Thymus (tissue), 11 donors: Measurements from ENCODE around the gene UPK3A. TPM values are rescaled to one million over a fixed set of nuclear protein-coding genes. Genes with fewer than 3 reads are reported as not detected.

Experiments
- DNase-seq, 9 donors: peaks; one replicate each; pipeline ENCODE4 v3.0.0-alpha.2; 2013; ENCODE audit warnings: low spot score in 9 of 9, low read depth in 6 of 9, missing footprints in 1 of 9
- H3K27ac ChIP-seq, 2 donors: one replicate each; pipeline ENCODE4 v1.5.1; 2013; ENCODE audit warnings: control low read depth in 1 of 2, low read depth in 1 of 2, low read length in 1 of 2, mild to moderate bottlenecking in 1 of 2, moderate library complexity in 1 of 2
- H3K27me3 ChIP-seq, 2 donors: one replicate each; pipeline ENCODE4 v1.5.1; 2013; ENCODE audit warnings: low read length in 1 of 2; ENCODE audit not compliant: control insufficient read depth in 2 of 2, insufficient read depth in 1 of 2
- H3K36me3 ChIP-seq, 2 donors: one replicate each; pipeline ENCODE4 v1.5.1; 2013; ENCODE audit warnings: low read length in 1 of 2, mild to moderate bottlenecking in 1 of 2, moderate library complexity in 1 of 2; ENCODE audit not compliant: control insufficient read depth in 2 of 2, insufficient read depth in 2 of 2
- H3K4me1 ChIP-seq, 2 donors: one replicate each; pipeline ENCODE4 v1.5.1; 2013; ENCODE audit warnings: low read length in 2 of 2; ENCODE audit not compliant: control insufficient read depth in 2 of 2, insufficient read depth in 2 of 2
- H3K4me3 ChIP-seq, 2 donors: one replicate each; pipeline ENCODE4 v1.5.1; 2013; ENCODE audit warnings: low read length in 2 of 2, control low read depth in 1 of 2, mild to moderate bottlenecking in 1 of 2
- H3K9me3 ChIP-seq, 2 donors: one replicate each; pipeline ENCODE4 v1.5.1; 2013; ENCODE audit warnings: low read length in 1 of 2, mild to moderate bottlenecking in 1 of 2; ENCODE audit not compliant: control insufficient read depth in 2 of 2, insufficient read depth in 1 of 2
- WGBS: extraction: QIAGEN DNeasy Blood & Tissue Kit; methylation state at CpG from one replicate; pipeline ENCODE4 v1.1.7; 2013; 5-methylcytosine and 5-hydroxymethylcytosine counted together
- polyA plus RNA-seq: library from polyadenylated mRNA; stranded (reverse); fragments of 200-250 nt; gene quantifications from one replicate; pipeline ENCODE4 v1.2.3, GENCODE V29; 2013
- total RNA-seq: library from RNA; stranded (reverse); fragments of 120-200 nt; gene quantifications from one replicate; pipeline ENCODE4 v1.2.4, GENCODE V29; 2013
- donor health status: healthy.

The UPK3A gene
- total and polyA plus RNA-seq, 2 donors = 0.47 to 1.0 TPM

- DNase-seq = peak in 4 of 9 donors; percentile 18 to 78 (median 36)
- Histone ChIP-seq H3K4me3 (peak overlapping the region in 1 of 2 donors; percentile 37), H3K27ac (peak overlapping the region; percentile 58 to 90), H3K27me3 (no peaks in the 10 kb centered on the region), H3K36me3 (peaks cover 31 to 38% of the 10 kb centered on the region in 2 donors), H3K9me3 (no peaks in the 10 kb centered on the region), H3K4me1 (peaks cover 12 to 25% of the 10 kb centered on the region in 2 donors)
- 17% methylated on average over 18 of the region's 18 CpGs for WGBS
These were observed 52.3 kb downstream of the UPK3A start for GRCh38 chr22:45336971-45337431.

- Histone ChIP-seq H3K27me3 (no peaks in the 10 kb centered on the region), H3K36me3 (peaks cover 32 to 33% of the 10 kb centered on the region in 2 donors), H3K27ac (no peak overlapping the region), H3K9me3 (no peaks in the 10 kb centered on the region), H3K4me1 (peaks cover 12 to 25% of the 10 kb centered on the region in 2 donors), H3K4me3 (no peak overlapping the region)
- 92% methylated on average over 9 of the region's 9 CpGs for WGBS
- no peak for DNase-seq
These were observed 52.8 kb downstream of the UPK3A start for GRCh38 chr22:45337536-45337935.

GRCh38 chr22:45338795-45339194 is 54.0 kb downstream of the UPK3A start:
- Histone ChIP-seq H3K27me3 (no peaks in the 10 kb centered on the region), H3K4me3 (no peak overlapping the region), H3K9me3 (no peaks in the 10 kb centered on the region), H3K4me1 (peaks cover 12 to 25% of the 10 kb centered on the region in 2 donors), H3K36me3 (peaks cover 30 to 33% of the 10 kb centered on the region in 2 donors), H3K27ac (no peak overlapping the region)
- WGBS = 97% methylated on average over 7 of the region's 7 CpGs
- DNase-seq = no peak

DNA sequence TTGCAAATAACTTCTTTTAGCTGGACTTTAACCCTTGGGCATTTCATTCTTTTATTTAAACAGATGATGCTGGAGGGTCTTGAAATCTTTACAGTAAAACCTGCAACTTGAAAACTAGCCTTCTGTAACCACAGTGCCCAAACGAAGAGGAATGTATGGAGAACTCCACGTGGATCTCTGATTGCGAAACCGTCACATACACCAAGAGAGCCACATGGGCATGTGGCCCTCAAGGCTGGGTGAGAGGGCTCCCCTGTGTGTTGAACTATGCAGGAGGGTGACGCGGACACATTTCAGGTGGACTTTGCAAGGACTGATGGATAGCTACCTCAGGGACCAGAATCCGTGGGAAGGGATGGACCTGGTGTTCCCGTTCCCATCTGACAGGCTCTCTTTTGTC is 55.6 kb downstream of the UPK3A start:
- Histone ChIP-seq H3K4me3 (no peak overlapping the region), H3K36me3 (peaks cover 23 to 26% of the 10 kb centered on the region in 2 donors), H3K27ac (no peak overlapping the region), H3K4me1 (peaks cover 12 to 25% of the 10 kb centered on the region in 2 donors), H3K27me3 (no peaks in the 10 kb centered on the region), H3K9me3 (no peaks in the 10 kb centered on the region)
- WGBS = 91% methylated on average over 8 of the region's 8 CpGs
- DNase-seq = no peak

DNA sequence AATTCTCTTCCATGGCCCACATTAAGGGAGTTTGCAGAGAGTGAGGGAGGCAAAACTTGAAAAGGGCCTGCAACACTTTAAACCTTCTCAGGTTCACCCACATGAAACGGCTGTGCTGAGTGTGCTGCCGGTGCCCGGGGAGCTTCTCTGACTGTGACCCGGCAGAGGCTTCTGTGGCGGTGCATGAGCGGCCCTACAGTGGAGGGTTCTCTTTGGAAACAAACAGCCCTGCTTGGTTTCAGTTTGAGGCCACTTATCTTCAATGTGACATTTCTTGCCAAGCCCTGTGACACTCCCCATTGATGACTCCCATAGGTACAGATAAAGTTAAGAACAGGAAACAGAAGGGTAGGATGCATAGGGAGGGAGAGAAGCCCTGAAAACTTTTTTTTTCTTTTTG is 56.7 kb downstream of the UPK3A start:
- WGBS = 36% methylated on average over 6 of the region's 6 CpGs
- no peaks in the 10 kb centered on the region for H3K27me3 ChIP-seq
- peaks cover 10 to 23% of the 10 kb centered on the region in 2 donors for H3K4me1 ChIP-seq
- peak in 5 of 9 donors; percentile 53 to 92 (median 60) for DNase-seq
- H3K4me3 ChIP-seq = no peak overlapping the region
- H3K9me3 ChIP-seq = no peaks in the 10 kb centered on the region
- peak overlapping the region; percentile 66 to 67 for H3K27ac ChIP-seq
- H3K36me3 ChIP-seq = peaks cover 13 to 20% of the 10 kb centered on the region in 2 donors

GRCh38 chr22:45343143-45343542 is 58.4 kb downstream of the UPK3A start:
- peaks cover 16 to 20% of the 10 kb centered on the region in 2 donors for H3K36me3 ChIP-seq
- H3K9me3 ChIP-seq = no peaks in the 10 kb centered on the region
- WGBS = 98% methylated on average over 8 of the region's 8 CpGs
- no peak for DNase-seq
- no peak overlapping the region for H3K4me3 ChIP-seq
- peaks cover 3 to 11% of the 10 kb centered on the region in 2 donors for H3K4me1 ChIP-seq
- H3K27ac ChIP-seq = no peak overlapping the region
- no peaks in the 10 kb centered on the region for H3K27me3 ChIP-seq

- H3K27me3 ChIP-seq = no peaks in the 10 kb centered on the region
- H3K9me3 ChIP-seq = no peaks in the 10 kb centered on the region
- WGBS = 82% methylated on average over 5 of the region's 5 CpGs
- H3K4me1 ChIP-seq = peaks cover 3 to 11% of the 10 kb centered on the region in 2 donors
- no peak for DNase-seq
- H3K36me3 ChIP-seq = peaks cover 13 to 16% of the 10 kb centered on the region in 2 donors
- no peak overlapping the region for H3K4me3 ChIP-seq
- no peak overlapping the region for H3K27ac ChIP-seq
These were observed 59.6 kb downstream of the UPK3A start for GRCh38 chr22:45344334-45344733.

Other genes starting within 250 kb of the UPK3A start
- gene NUP50, start 121.0 kb upstream of the UPK3A start, total RNA-seq = 70.1 TPM
- gene NUP50, start 121.0 kb upstream of the UPK3A start, polyA plus RNA-seq = 40.6 TPM
- 32.4 TPM for gene KIAA0930, start 44.1 kb upstream of the UPK3A start, total RNA-seq
- 32.4 TPM for gene KIAA0930, start 44.1 kb upstream of the UPK3A start, polyA plus RNA-seq
- gene FAM118A, start 25.0 kb downstream of the UPK3A start, total RNA-seq = 24.1 TPM
- 43.8 TPM for gene FAM118A, start 25.0 kb downstream of the UPK3A start, polyA plus RNA-seq
- gene SMC1B, start 128.7 kb downstream of the UPK3A start, total RNA-seq = 0.19 TPM
- gene SMC1B, start 128.7 kb downstream of the UPK3A start, polyA plus RNA-seq = 0.11 TPM
- gene RIBC2, start 128.7 kb downstream of the UPK3A start, total RNA-seq = 2.2 TPM
- 0.66 TPM for gene RIBC2, start 128.7 kb downstream of the UPK3A start, polyA plus RNA-seq
- 9.3 TPM for gene FBLN1, start 217.9 kb downstream of the UPK3A start, total RNA-seq
- 36.3 TPM for gene FBLN1, start 217.9 kb downstream of the UPK3A start, polyA plus RNA-seq